OCI-LY1 (cell line): ENCODE measurements around the gene PSMD14.

ENCODE experiments used
- H2AFZ ChIP-seq: fragments of 200-600 bp; sonication (generic), shearing (Covaris generic); 2 replicates; pipeline ENCODE4 v1.6.0; 2014; ENCODE audit warnings: antibody characterized with exemption, mild to moderate bottlenecking, low read length
- H3F3A ChIP-seq: fragments of 200-600 bp; sonication (generic), shearing (Covaris generic); 2 replicates; pipeline ENCODE4 v1.6.0; 2014; ENCODE audit warnings: mild to moderate bottlenecking, antibody characterized with exemption, low read length, moderate library complexity; ENCODE audit not compliant: insufficient read depth
- H3K27ac ChIP-seq: fragments of 200-600 bp; sonication (generic); 2 replicates; pipeline ENCODE4 v1.5.1; 2014; ENCODE audit warnings: low read length, mixed run types, mild to moderate bottlenecking, low read depth; ENCODE audit not compliant: poor library complexity, severe bottlenecking
- H3K27me3 ChIP-seq: fragments of 200-600 bp; sonication (generic); 2 replicates; pipeline ENCODE4 v1.6.0; 2014; ENCODE audit warnings: antibody characterized with exemption, mild to moderate bottlenecking, low read length, moderate library complexity; ENCODE audit not compliant: insufficient read depth
- H3K36me3 ChIP-seq: fragments of 200-600 bp; sonication (generic); 2 replicates; pipeline ENCODE4 v1.6.1; 2014; ENCODE audit warnings: mild to moderate bottlenecking, antibody characterized with exemption, low read length, moderate library complexity, mixed read lengths; ENCODE audit not compliant: insufficient read depth
- H3K4me1 ChIP-seq: fragments of 200-600 bp; sonication (generic); 2 replicates; pipeline ENCODE4 v1.5.1; 2014; ENCODE audit warnings: mild to moderate bottlenecking, low read length, moderate library complexity; ENCODE audit not compliant: insufficient read depth, severe bottlenecking
- H3K4me2 ChIP-seq: fragments of 200-600 bp; sonication (generic), shearing (Covaris generic); 2 replicates; pipeline ENCODE4 v1.6.1; 2014; ENCODE audit warnings: low read length
- H3K4me3 ChIP-seq: fragments of 200-600 bp; sonication (generic); 2 replicates; pipeline ENCODE4 v1.5.1; 2014; ENCODE audit warnings: low read length, low read depth, mild to moderate bottlenecking, mixed read lengths; ENCODE audit not compliant: poor library complexity, severe bottlenecking
- H3K79me2 ChIP-seq: fragments of 200-600 bp; shearing (Covaris generic); 2 replicates; pipeline ENCODE4 v1.6.1; 2016; ENCODE audit warnings: mixed run types, low read length, mixed read lengths; ENCODE audit not compliant: insufficient read depth
- H3K9ac ChIP-seq: fragments of 200-600 bp; sonication (generic), shearing (Covaris generic); 2 replicates; pipeline ENCODE4 v1.6.1; 2014; ENCODE audit warnings: mild to moderate bottlenecking, low read length, mixed read lengths
- H3K9me2 ChIP-seq: fragments of 200-600 bp; sonication (generic), shearing (Covaris generic); 2 replicates; pipeline ENCODE4 v1.6.1; 2014; ENCODE audit warnings: low read depth, mild to moderate bottlenecking, low read length, mixed read lengths
- H3K9me3 ChIP-seq: fragments of 200-600 bp; shearing (Covaris generic); 2 replicates; pipeline ENCODE4 v1.6.1; 2014; ENCODE audit warnings: low read length, mixed read lengths
- H4K20me1 ChIP-seq: fragments of 200-600 bp; sonication (generic), shearing (Covaris generic); 2 replicates; pipeline ENCODE4 v1.6.0; 2016; ENCODE audit warnings: mild to moderate bottlenecking, low read length; ENCODE audit not compliant: insufficient read depth
- EZH2 ChIP-seq: fragments of 200-600 bp; sonication (generic), shearing (Covaris generic); IDR thresholded peaks from 2 replicates; pipeline ENCODE4 v1.8.0; 2017; ENCODE audit warnings: borderline replicate concordance, mixed run types, mild to moderate bottlenecking, antibody characterized with exemption, low read length, moderate library complexity, mixed read lengths
- TF ChIP-seq, protein P1 (sequence below): fragments of 200-600 bp; sonication (generic), shearing (Covaris generic); IDR thresholded peaks from 2 replicates; pipeline ENCODE4 v1.5.1; 2017; ENCODE audit warnings: mild to moderate bottlenecking, antibody characterized with exemption, low read length, moderate library complexity, mixed read lengths

Gene PSMD14

DNA sequence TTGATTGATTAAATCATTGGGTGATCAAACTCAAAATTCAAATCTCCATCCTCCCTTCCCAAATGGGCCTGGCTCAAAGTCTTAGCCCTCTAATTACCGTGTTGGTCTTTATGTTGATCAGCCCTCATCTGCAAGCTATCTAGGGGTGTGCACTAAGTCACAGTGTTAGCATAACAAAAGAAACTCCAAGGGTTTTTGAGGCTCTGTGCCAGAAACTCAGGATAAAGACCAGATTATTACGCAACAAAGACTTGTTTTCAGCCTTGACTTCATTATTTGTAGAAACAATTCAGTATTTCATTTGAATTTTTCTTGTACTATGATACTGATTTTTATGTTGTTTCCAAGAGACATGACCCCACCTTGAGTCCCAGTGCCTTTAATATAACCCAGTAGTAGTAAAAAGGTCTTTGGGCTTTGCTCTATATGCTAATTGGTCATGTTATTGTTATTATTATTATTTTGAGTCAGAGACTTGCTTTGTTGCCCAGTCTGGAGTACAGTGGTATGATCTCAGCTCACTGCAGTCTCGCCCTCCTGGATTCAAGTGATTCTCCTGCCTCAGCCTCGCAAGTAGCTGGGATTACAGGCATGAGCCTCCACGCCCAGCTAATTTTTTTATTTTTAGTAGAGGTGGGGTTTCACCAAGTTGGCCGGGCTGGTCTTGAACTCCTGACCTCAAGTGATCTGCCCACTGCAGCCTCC, 13.9 kb downstream of the PSMD14 start:
- no peak overlapping the region for H3K4me2 ChIP-seq

DNA sequence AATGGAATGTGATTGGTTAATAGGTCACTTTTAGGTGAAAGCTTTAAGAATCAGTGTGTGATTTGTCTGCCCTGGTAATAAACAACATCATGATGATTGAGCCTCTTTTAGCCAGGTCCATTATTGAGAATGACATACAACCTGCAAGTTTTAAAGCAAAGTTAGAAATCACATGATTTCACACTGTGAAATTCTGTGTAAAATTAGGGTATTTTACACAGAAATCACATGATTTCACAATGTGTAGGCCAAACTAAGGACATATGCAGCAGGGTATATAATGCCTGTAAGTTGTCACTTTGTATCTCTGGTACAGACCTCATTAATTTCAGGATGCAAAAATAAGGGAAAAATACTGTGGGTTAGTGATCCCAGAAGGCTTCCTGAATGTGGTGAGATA, 16.7 kb downstream of the PSMD14 start:
- no peaks in the 10 kb centered on the region for H3K9me3 ChIP-seq
- H3K27me3 ChIP-seq: no peaks in the 10 kb centered on the region
- H3K36me3 ChIP-seq: peaks cover 89% of the 10 kb centered on the region
- TF ChIP-seq, protein P1, sequence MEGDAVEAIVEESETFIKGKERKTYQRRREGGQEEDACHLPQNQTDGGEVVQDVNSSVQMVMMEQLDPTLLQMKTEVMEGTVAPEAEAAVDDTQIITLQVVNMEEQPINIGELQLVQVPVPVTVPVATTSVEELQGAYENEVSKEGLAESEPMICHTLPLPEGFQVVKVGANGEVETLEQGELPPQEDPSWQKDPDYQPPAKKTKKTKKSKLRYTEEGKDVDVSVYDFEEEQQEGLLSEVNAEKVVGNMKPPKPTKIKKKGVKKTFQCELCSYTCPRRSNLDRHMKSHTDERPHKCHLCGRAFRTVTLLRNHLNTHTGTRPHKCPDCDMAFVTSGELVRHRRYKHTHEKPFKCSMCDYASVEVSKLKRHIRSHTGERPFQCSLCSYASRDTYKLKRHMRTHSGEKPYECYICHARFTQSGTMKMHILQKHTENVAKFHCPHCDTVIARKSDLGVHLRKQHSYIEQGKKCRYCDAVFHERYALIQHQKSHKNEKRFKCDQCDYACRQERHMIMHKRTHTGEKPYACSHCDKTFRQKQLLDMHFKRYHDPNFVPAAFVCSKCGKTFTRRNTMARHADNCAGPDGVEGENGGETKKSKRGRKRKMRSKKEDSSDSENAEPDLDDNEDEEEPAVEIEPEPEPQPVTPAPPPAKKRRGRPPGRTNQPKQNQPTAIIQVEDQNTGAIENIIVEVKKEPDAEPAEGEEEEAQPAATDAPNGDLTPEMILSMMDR: no peak
- no peak for TF ChIP-seq EZH2
- H3K4me2 ChIP-seq: no peak overlapping the region
- no peaks in the 10 kb centered on the region for H3K4me1 ChIP-seq
- H3K9ac ChIP-seq: no peak overlapping the region
- no peak overlapping the region for H2AFZ ChIP-seq
- no peaks in the 10 kb centered on the region for H3K9me2 ChIP-seq
- H3K27ac ChIP-seq: no peak overlapping the region
- peaks cover 4% of the 10 kb centered on the region; the same call in 1 of the 2 replicates for H3F3A ChIP-seq
- no peaks in the 10 kb centered on the region; the same call in 1 of the 2 replicates for H4K20me1 ChIP-seq
- H3K79me2 ChIP-seq: peaks cover 65% of the 10 kb centered on the region
- H3K4me3 ChIP-seq: no peak overlapping the region

More for the DNA sequence above, 13.9 kb downstream of the PSMD14 start:
- H3K27ac ChIP-seq: no peak overlapping the region
- H3K9me3 ChIP-seq: no peaks in the 10 kb centered on the region
- no peak overlapping the region for H3K9ac ChIP-seq
- no peaks in the 10 kb centered on the region; the same call in 1 of the 2 replicates for H4K20me1 ChIP-seq
- H3K9me2 ChIP-seq: no peaks in the 10 kb centered on the region
- H3K4me3 ChIP-seq: no peak overlapping the region
- H3K4me1 ChIP-seq: no peaks in the 10 kb centered on the region
- H3K36me3 ChIP-seq: peaks cover 89% of the 10 kb centered on the region
- no peak for TF ChIP-seq EZH2
- TF ChIP-seq, protein P1: no peak
- no peaks in the 10 kb centered on the region for H3K27me3 ChIP-seq
- no peak overlapping the region for H2AFZ ChIP-seq
- H3K79me2 ChIP-seq: peaks cover 70% of the 10 kb centered on the region
- no peaks in the 10 kb centered on the region for H3F3A ChIP-seq

DNA sequence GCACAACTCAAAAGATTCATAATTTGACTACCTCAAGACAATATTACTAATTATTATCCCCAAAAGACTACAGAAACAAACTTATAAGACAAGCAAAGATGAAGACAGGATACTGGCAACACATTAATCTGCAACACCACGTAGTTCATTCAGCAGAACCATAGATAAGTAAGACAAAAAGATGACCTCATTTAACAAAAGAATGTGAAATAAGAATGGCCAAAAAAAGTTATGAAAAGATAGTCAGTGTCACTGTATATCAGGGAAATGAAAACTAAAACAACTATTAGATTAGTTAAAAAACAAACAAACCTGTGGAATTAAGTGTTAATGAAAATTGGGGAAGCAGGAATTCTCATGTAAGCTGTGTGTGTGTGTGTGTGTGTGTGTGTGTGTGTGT, 19.4 kb downstream of the PSMD14 start:
- no peaks in the 10 kb centered on the region for H3K9me3 ChIP-seq
- no peaks in the 10 kb centered on the region; the same call in 1 of the 2 replicates for H4K20me1 ChIP-seq
- peaks cover 52% of the 10 kb centered on the region for H3K79me2 ChIP-seq
- H3K27ac ChIP-seq: no peak overlapping the region
- peaks cover 76% of the 10 kb centered on the region for H3K36me3 ChIP-seq
- no peaks in the 10 kb centered on the region for H3K4me1 ChIP-seq
- H3K4me3 ChIP-seq: no peak overlapping the region
- H3K27me3 ChIP-seq: no peaks in the 10 kb centered on the region
- TF ChIP-seq, protein P1: no peak
- TF ChIP-seq EZH2: no peak
- H3F3A ChIP-seq: peaks cover 4% of the 10 kb centered on the region; the same call in 1 of the 2 replicates
- no peak overlapping the region for H2AFZ ChIP-seq
- no peak overlapping the region for H3K9ac ChIP-seq
- H3K9me2 ChIP-seq: no peaks in the 10 kb centered on the region
- H3K4me2 ChIP-seq: no peak overlapping the region
